ENCODE results near the gene L3HYPDH.
"Not testable (repeated sequence)": the region's sequence is repeated elsewhere in the genome, so short reads cannot be mapped to it uniquely, and the experiment has no call there.

L3HYPDH gene

GRCh38 chr14:59475709-59476108, 8.5 kb downstream of the L3HYPDH start:
- no peak for DNase-seq

- no peak for DNase-seq
These were observed 10.0 kb downstream of the L3HYPDH start for GRCh38 chr14:59474172-59474571.

DNA sequence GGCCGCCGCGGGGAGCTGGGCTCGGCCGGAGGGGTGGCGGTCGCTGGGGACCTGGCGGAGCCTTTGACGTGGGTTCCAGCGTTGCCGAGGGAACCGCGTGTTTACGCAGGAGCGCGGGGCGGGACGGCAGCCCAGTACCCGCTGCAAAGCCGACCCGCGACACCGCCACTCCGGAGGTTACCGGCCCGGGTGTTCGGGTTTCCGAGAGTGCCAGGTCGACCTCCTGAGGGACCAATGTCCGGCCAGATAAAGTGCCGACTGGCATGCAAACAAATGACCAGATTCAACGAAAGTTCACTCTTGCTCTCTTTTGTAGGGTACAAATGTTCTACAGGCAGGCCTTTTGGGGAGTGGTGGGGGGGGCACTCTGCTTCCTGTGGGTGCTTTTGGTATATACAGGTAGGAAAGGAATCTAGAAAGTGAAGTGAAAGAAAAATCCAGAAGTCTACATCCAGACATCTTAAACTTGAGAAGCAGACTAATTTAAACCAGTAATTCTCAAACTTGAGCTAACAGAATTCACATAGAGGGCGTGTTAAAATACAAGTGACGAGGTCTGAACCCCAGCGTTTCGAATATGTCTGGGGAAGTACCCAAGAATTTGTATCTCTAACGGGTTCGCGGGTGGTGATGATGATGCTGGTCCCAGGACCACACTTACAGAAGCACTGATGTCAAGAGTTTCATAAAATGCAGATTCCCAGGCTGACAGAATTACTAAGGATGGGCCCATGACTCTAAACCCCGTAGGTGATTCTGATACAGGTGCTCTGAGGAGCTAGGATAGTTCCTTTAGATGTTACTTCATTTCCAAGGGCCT, 18.7 kb downstream of the L3HYPDH start, which contains the start of gene GPR135:
GPR135 (minus strand) TSS at position 65 of the 820 bp plus-strand sequence. CDS start 154 bp downstream, outside the sequence.
- DNase-seq = no peak

DNA sequence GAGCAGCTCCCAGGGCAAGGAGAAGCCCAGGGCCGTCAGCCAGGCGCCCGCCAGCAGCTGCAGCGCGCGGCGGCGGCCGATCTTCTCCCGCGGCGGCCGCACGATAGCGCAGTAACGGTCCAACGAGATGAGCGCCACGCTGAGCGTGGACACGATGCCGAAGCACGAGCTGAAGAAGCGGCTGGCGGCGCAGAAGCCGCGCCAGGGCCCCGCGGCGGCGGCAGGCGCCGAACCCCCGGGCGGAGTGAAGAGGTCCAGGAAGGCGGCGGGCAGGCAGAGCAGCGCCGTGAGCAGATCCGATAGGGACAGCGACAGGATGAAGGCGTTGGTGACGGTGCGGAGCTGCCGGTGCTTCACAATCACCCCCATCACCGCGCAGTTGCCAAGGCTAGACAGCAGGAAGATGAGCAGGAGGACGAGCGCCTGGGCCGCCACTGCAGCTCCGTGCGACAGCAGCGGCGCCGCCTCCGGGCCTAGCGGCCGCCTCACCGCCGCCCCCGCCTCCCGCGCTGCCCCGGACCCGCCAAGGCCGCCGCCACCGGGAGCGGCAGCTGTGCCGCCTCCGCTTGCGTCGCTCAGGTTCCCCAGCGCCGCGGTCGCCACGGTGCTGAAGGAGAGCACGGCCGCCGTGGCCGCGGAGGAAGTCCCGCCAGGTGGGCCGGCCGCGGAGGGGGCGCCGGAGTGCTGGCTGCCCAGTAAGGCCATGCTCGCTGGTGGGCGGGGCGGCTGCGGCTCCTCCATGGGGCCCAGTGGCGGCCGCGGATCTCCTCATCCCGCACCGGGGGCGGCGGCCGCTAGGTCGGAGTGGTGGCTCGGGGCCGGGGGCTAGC, 19.5 kb downstream of the L3HYPDH start:
- peak in 1 of 2 experiments; percentile 46 for DNase-seq

GRCh38 chr14:59463787-59464485, 20.3 kb downstream of the L3HYPDH start:
- DNase-seq = no peak

- DNase-seq = no peak
These were observed 22.3 kb downstream of the L3HYPDH start for GRCh38 chr14:59461891-59462290.

GRCh38 chr14:59460378-59460777, 23.8 kb downstream of the L3HYPDH start:
- DNase-seq = no peak

DNA sequence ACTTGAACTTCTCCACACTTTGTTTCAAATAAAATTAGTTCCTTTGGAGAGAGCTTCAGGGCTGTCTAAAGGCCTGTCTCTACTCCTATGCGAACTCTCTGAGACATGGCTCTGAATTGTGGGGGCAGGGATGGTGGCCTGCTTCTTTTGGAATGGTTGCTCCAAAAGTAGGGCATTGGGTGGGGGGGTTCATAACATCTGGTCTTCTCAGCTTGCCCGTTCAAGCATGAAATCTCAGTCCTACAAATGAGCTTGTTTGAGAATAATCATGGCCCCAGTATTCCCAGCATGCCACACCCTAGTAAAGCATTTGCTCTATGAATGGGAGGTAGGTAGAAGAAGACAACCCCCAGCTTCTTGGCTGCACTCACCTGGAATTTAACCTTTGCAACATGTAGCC, 25.7 kb downstream of the L3HYPDH start:
- no peak for DNase-seq

- DNase-seq = no peak
These were observed 28.8 kb downstream of the L3HYPDH start for GRCh38 chr14:59455411-59455810.

DNA sequence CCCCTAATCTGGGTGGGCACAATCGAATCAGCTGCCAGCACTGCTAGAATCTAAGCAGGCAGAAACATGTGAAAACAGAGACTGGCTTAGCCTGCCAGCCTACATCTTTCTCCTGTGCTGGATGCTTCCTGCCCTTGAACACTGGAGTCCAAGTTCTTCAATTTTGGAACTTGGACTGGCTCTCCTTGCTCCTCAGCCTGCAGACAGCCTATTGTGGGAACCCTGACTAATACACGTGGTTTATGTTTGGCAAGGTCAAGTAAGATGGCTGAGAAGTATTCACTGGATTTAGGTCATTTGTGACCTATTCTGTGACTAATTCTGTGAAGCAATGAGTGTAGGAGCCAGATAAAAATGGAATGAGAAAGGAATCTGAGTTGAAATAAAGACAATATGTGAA, 30.1 kb downstream of the L3HYPDH start:
- no peak for DNase-seq

- no peak for DNase-seq
These were observed 32.4 kb downstream of the L3HYPDH start for GRCh38 chr14:59451849-59452248.

- DNase-seq = no peak
These were observed 33.5 kb downstream of the L3HYPDH start for GRCh38 chr14:59450716-59451115.

GRCh38 chr14:59448673-59449072, 35.5 kb downstream of the L3HYPDH start:
- not testable (repeated sequence) for DNase-seq

DNA sequence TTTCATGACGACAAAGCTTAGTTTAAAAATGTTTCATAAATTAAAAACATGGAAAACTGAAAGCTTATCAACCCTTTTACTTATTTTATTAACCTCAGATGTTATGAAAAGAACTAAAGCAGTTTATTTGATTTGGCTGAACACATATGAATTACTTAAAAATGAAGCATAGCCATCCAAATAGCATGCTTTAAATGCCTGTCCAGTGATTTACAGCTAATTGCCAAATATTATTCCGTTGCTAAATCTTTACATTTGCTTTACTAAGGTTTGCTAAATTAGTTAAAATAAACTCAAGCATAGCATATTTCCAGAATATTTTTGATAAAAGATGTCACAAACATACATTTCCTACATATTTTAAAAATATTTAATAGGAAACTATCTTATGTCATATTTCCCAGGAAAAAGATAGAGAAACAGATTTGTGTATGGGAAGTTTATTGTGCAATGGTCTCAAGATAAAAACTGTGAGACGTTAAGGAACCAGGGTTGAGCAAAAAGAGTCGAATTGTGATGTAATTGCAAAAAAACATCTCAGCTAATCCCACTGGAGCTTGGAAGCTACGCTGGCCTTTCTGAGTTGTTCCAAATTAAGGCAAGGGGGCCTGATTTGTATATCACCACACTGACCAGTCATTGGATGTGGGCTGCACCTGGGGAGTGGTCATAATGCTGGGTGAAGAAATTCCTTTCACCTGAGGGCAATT, 44.8 kb downstream of the L3HYPDH start:
- DNase-seq = no peak

DNA sequence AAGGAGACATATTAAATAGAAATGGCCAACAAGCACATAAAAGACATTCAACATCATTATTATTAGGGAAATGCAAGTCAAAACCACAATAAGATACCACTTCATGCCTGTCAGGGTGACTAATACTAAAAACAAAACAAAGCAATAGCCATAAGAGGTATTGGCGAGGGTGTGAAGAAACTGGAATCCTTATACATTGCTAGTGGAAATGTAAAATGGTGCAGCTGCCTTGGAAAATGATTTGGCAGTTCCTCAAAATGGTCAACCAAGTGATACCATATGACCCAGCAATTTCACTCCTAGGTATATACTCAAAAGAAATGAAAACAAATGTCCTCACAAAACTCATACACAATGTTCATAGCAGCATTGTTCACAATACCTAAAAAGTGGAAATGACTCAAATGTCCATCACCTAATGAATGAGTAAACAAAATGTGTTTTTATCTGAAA, 46.0 kb downstream of the L3HYPDH start:
- peak in 1 of 2 experiments; percentile 22 for DNase-seq

DNA sequence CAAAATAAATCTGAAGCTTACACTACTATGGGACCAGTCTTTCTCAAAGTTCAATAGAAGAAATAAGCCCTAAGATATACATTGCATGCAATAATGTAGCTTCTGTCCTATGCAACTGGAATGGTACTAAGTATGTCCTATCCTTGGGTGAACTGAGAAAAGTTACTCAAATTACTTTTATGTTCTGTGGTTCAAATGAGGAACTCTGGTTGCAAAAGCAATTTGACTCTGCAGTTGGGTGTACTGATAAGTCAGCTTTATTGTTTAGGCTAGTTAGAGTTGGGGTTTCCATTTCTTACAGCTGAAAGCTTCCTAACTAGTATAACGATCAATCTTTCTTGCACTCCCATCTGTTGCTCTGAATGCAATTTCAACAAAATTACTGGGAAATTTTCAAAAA, 48.2 kb downstream of the L3HYPDH start:
- peak; percentile 69 to 72 for DNase-seq

GRCh38 chr14:59435101-59435500, 49.1 kb downstream of the L3HYPDH start:
- no peak for DNase-seq

- no peak for DNase-seq
These were observed 54.4 kb downstream of the L3HYPDH start for GRCh38 chr14:59429790-59430189.

DNA sequence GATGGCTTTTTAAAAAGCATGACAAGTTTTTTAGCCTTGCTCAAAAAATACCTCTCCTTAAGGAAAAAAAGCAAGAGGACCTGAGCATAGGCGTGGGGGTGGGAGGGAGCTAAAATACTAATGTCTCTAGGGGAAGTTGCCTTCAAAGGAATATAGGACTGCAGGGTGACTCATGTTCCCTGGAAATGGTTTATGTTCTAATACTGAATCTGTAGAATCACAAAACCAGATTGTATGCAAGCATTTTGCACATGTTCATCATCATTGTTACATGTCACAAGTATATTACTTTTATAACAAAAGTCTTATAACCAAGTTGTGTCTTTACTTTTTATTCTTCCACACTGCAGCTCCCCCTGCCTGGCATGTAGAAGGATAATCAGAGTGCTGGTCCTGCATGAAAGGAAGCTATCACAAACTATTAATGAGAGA, 55.6 kb downstream of the L3HYPDH start:
- peak in 1 of 2 experiments; percentile 35 for DNase-seq

GRCh38 chr14:59427653-59428580, 56.3 kb downstream of the L3HYPDH start:
- no peak for DNase-seq

DNA sequence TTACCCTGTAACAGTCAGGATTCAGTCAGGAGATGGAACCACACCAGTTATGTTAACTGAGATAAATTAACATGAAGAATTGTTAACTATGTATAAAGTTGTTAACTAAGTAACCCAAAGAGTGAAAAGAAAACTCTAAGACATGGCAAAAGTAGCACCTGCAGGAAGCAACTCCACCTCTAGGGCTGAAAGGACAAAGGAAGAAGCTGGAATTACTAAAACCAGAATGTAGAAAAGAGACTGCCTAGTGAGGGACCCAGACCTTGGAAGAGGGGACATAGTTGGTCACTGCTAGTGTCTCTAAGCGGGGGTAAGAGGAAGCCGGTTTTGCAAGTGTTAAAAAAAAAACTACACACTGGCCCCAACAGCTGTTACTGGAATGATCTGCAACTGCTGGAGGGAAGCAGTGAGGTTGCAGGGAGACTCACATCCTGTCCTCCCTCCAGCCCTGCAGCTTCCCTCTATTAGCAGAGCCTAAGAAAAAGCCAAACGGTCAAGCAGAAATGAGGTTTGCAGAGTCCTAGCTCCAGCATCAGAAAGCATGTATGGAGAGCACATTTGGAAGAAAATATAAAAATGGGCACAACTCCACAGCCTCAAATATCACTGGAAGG, 58.8 kb downstream of the L3HYPDH start:
- DNase-seq = peak; percentile 61 to 62

Data from AML-193 (cell line).